T-helper 2 cell treated with Interferon-gamma antibody and Interleukin-4, amounts not matched to agents 100 ng/mL and 5 ng/mL, for 36 hours (primary cell): ENCODE data around the gene EEIG2. TPM values are rescaled to one million over a fixed set of nuclear protein-coding genes. Genes with fewer than 3 reads are reported as not detected.
"Not testable (repeated sequence)": the region's sequence is repeated elsewhere in the genome, so short reads cannot be mapped to it uniquely, and the experiment has no call there.

Source experiments
- intact Hi-C: fragments of 100-400 bp; cut with micrococcal nuclease; formaldehyde crosslinking; loops from one replicate; pipeline ENCODE4 v1.15.1; 2023
- total RNA-seq: library from RNA; stranded (reverse); gene quantifications from 2 replicates; pipeline ENCODE4 v1.2.3, GENCODE V29; 2022

The EEIG2 gene
- total RNA-seq, 1 donor from 2014 or later = 14.0 TPM

GRCh38 chr1:108541861-108542260 is 18.0 kb upstream of the EEIG2 start:
- intact Hi-C loops = no loop called here

- intact Hi-C loops = not testable (repeated sequence)
These were observed 12.4 kb upstream of the EEIG2 start for GRCh38 chr1:108547493-108547892.

GRCh38 chr1:108551137-108551862 is 8.6 kb upstream of the EEIG2 start:
- intact Hi-C loops = no loop called here

- intact Hi-C loops = no loop called here
These were observed 6.0 kb upstream of the EEIG2 start for GRCh38 chr1:108553905-108554304.

- intact Hi-C loops = no loop called here
These were observed 5.0 kb upstream of the EEIG2 start for GRCh38 chr1:108554682-108555427.

GRCh38 chr1:108556066-108556465 is 3.8 kb upstream of the EEIG2 start:
- intact Hi-C loops = no loop called here

- intact Hi-C loops = no loop called here
These were observed 3.4 kb upstream of the EEIG2 start for GRCh38 chr1:108556499-108556898.

- intact Hi-C loops = no loop called here
These were observed 2.6 kb upstream of the EEIG2 start for GRCh38 chr1:108557296-108557695.

GRCh38 chr1:108560189-108560873 is 431 bp downstream of the EEIG2 start:
- intact Hi-C loops = loop anchor here (1.0 to 2.0 kb wide), 2 partner anchors 56 to 360 kb away; partner anchors contain the start of gene SLC25A24

- intact Hi-C loops = loop anchor here (1.0 to 2.0 kb wide), 6 partner anchors 30 to 361 kb away; partner anchors contain the start of genes HENMT1, SLC25A24 and STXBP3
These were observed 1.1 kb downstream of the EEIG2 start for GRCh38 chr1:108560874-108561459.

GRCh38 chr1:108561689-108562326 is 1.9 kb downstream of the EEIG2 start:
- intact Hi-C loops = loop anchor here (1.0 to 2.0 kb wide), 5 partner anchors 29 to 184 kb away; partner anchors contain the start of genes HENMT1 and STXBP3

GRCh38 chr1:108563808-108564207 is 3.9 kb downstream of the EEIG2 start:
- intact Hi-C loops = no loop called here

- intact Hi-C loops = no loop called here
These were observed 5.2 kb downstream of the EEIG2 start for GRCh38 chr1:108565081-108565480.

- intact Hi-C loops = no loop called here
These were observed 5.6 kb downstream of the EEIG2 start for GRCh38 chr1:108565512-108565911.

GRCh38 chr1:108568589-108568988 is 8.7 kb downstream of the EEIG2 start:
- intact Hi-C loops = no loop called here

- intact Hi-C loops = no loop called here
These were observed 9.3 kb downstream of the EEIG2 start for GRCh38 chr1:108569097-108569728.

GRCh38 chr1:108570128-108570527 is 10.2 kb downstream of the EEIG2 start:
- intact Hi-C loops = no loop called here

- intact Hi-C loops = no loop called here
These were observed 11.1 kb downstream of the EEIG2 start for GRCh38 chr1:108570998-108571401.

GRCh38 chr1:108572182-108572581 is 12.3 kb downstream of the EEIG2 start:
- intact Hi-C loops = no loop called here

GRCh38 chr1:108573183-108573582 is 13.3 kb downstream of the EEIG2 start:
- intact Hi-C loops = no loop called here

- intact Hi-C loops = no loop called here
These were observed 14.1 kb downstream of the EEIG2 start for GRCh38 chr1:108574008-108574407.
